ENCODE data around the gene NECTIN1.

DNA sequence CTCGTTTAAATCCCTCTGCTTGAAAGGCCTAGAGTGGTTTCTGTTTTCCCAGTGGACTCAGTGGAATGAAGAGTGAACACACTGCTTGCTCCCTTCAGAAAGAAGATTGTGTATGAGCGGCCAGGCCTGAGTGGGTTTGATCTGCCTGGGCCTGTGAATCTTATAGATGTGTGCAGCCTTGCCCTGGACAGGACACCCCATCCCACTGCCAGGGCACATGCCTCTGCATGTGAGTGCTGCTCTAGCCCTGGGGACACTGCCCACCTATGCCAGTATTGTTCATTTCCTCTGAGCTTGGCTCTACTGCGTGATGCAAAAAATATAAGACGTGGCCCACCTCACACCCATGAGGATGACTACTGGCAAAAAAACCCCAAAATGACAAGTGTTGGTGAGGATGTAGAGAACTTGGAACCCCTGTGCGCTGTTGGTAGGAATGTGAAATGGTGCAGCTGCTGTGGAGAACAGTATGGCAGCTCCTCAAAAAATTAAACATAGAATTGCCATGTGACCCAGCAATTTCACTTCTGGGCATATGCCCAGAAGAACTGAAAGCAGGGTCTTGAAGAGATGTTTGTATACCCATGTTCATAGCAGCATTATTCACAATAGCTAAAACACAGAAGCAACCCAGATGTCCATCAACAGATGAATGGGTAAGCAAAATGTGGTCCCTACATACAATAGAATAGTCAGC lies 27.3 kb upstream of the NECTIN1 start:
- TF ChIP-seq EZH2 (IDR thresholded peaks at IDR 0.05; ENCODE audit: insufficient read depth, poor library complexity, severe bottlenecking), result no peak
- no peak for TF ChIP-seq EZH2phosphoT487 (IDR thresholded peaks at IDR 0.05; ENCODE audit: insufficient read depth, low read depth)
